ENCODE data around the gene MARCHF6.
"Not testable (repeated sequence)": the region's sequence is repeated elsewhere in the genome, so short reads cannot be mapped to it uniquely, and the experiment has no call there.

The MARCHF6 gene

DNA sequence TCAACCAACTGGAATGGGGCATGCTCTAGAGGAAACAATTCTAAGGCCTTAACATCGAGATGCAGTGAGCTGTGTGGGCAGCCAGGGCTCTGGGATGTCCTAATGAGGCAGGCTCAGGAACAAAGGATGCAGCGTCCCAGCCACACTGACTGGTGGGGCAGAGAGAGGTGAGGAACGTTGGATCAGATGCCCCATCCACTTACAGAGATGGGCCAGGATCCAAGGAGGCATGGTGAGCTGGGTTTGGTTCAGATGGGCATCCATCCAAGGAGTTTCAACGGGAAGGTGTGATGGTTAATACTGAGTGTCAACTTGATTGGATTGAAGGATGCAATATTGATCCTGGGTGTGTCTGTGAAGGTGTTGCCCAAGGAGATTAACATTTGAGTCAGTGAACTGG, 15.5 kb upstream of the MARCHF6 start:
- no peak for FAIRE-seq
- TF ChIP-seq POLR2A (IDR thresholded peaks at IDR 0.05; ENCODE audit: low read depth, low read length) (no peak), POLR2AphosphoS5 (IDR thresholded peaks at IDR 0.05; ENCODE audit: low read depth, low read length) (no peak), TAF1 (IDR thresholded peaks at IDR 0.05; ENCODE audit: borderline replicate concordance, low read depth, low read length) (no peak)
- no peak for DNase-seq (ENCODE audit: insufficient read length)

DNA sequence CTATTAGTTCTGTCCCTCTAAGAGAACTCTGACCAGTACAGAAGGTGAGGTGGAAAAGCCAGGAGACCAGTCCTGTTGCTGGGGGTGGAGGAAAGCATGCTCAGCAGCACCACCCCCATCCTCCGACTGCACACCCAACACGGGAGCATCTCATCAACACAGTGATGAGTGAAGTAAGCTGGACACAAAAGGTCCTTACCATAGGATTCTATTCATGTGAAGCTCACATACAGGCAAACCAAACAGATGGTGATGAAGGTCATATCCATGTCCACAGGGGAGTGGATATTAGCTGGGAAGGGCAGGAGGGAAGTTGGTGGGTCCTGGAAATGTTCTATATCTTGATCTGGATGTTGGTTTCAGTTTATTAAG, 14.8 kb upstream of the MARCHF6 start:
- DNase-seq (ENCODE audit: insufficient read length) (no peak), FAIRE-seq (no peak)
- TF ChIP-seq TAF1 (IDR thresholded peaks at IDR 0.05; ENCODE audit: borderline replicate concordance, low read depth, low read length) = no peak
- TF ChIP-seq POLR2AphosphoS5 (IDR thresholded peaks at IDR 0.05; ENCODE audit: low read depth, low read length) = no peak
- no peak for TF ChIP-seq POLR2A (IDR thresholded peaks at IDR 0.05; ENCODE audit: low read depth, low read length)

DNA sequence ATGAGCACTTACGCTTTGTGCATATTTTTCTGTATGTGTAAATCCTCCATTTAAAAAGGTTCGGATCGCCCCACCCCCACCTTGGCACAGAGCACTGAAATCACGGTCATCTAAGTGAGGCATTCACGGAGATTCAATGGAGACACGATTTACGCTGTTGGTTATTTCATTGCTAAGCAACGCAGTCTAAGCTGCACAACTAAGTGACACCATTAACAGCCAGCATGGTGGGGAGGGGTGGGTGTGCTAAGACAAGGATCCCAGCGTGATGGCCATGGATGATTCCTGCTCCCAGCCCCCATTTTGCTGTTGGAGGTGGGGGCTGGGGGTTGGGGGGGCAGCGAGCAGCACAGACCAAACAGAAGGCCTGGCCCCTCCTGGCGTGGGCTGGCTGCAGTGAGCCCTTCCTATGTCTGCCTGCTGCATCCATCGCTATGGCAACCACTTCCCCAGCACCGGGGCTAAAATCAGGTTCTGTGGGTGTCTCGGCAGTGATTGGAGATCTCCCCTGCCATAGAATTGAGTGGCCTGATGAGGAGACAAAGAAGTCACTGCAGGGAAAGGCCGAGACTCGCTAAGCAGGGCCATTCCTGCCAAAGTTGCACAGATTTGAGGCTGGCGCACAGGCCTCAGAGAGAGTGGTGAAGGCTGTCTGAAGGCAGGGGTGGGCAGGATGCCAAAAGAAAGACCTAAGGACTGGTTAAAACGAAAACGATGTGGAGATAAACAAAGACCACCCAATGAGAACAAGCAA, 14.3 kb upstream of the MARCHF6 start:
- DNase-seq (ENCODE audit: insufficient read length) = no peak
- TF ChIP-seq POLR2AphosphoS5 (IDR thresholded peaks at IDR 0.05; ENCODE audit: low read depth, low read length) (no peak), POLR2A (IDR thresholded peaks at IDR 0.05; ENCODE audit: low read depth, low read length) (no peak)
- no peak for FAIRE-seq

DNA sequence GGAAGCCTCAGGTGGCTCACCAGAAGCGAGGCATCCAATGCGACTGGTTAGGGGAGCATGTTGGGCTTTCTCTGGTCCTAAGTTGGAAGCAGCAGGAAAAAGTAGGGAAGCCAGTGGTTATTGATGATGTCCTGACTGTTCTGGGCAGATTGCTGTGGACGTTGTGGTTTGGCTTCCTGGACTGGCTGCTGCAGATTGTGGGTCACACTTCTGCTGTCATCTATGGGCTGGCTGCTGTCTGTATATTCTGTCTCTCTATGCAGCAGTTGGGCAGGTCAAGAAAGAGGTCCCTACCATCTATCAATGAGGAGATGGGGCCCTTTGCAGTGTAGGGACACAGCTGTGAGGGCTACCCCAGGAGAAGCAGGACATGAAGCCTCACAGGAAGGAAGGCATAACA, 13.5 kb upstream of the MARCHF6 start:
- TF ChIP-seq POLR2A (IDR thresholded peaks at IDR 0.05; ENCODE audit: low read depth, low read length) = no peak
- TF ChIP-seq TAF1 (IDR thresholded peaks at IDR 0.05; ENCODE audit: borderline replicate concordance, low read depth, low read length) = no peak
- DNase-seq (ENCODE audit: insufficient read length) (no peak), FAIRE-seq (no peak)

DNA sequence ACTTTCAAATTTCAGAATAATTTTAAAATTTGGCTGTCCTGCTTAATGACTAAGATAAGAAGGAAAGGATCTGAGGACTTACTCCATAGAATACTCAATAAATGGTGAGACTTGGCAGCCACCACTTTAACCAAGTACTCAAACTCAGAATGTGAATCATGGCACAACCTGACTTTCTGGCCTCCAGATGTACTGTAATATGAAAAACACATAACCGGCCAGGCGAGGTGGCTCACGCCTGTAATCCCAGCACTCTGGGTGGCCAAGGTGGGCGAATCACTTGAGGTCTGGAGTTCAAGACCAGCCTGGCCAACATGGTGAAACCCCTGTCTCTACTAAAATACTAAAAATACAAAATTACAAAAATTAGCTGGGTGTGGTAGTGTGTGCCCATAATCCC, 10.0 kb upstream of the MARCHF6 start:
- DNase-seq (ENCODE audit: insufficient read length) = no peak
- no peak for FAIRE-seq
- no peak for TF ChIP-seq POLR2A (IDR thresholded peaks at IDR 0.05; ENCODE audit: low read depth, low read length)
- no peak for TF ChIP-seq POLR2AphosphoS5 (IDR thresholded peaks at IDR 0.05; ENCODE audit: low read depth, low read length)
- TF ChIP-seq TAF1 (IDR thresholded peaks at IDR 0.05; ENCODE audit: borderline replicate concordance, low read depth, low read length) = no peak

DNA sequence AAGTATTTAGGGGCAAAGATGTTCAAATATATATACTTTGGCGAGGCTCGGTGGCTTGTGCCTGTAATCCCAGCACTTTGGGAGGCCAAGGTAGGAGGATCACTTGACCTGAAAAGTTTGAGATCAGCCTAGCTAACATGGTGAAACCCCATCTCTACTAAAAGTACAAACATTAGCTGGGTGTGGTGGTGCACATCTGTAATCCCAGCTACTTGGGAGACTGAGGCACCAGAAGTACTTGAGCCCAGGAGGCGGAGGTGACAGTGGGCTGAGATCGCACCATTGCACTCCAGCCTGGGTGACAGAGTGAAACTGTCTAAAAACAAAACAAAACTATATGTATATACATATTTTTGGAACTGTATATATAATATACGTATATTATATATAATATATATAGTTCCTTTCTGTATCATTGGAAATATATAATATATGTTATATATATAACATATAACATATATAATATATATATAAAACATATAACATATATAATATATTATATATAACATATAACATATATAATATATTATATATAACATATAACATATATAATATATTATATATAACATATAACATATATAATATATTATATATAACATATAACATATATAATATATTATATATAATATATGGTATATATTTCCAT, 8.9 kb upstream of the MARCHF6 start:
- DNase-seq (ENCODE audit: insufficient read length); FAIRE-seq: not testable (repeated sequence)

DNA sequence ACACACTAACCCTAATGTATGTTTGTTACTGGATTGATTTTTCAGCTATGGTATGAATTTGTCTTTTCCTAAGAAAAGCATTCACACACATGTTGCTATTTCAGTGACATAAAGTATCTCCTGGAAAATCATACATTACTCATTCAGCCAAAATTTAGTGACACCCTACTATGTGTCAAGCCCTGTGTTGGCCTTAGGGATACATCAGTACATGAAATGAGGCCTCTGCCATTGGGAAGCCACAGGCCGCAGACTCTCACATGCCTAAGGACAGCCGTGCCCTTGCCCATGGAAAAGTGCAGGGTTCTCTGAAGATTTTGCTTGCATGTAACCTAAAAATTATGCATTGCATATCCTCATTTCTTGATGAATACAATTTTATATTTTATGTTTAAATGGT, 5.2 kb upstream of the MARCHF6 start:
- FAIRE-seq = no peak
- TF ChIP-seq POLR2AphosphoS5 (IDR thresholded peaks at IDR 0.05; ENCODE audit: low read depth, low read length) = no peak
- no peak for TF ChIP-seq POLR2A (IDR thresholded peaks at IDR 0.05; ENCODE audit: low read depth, low read length)
- TF ChIP-seq TAF1 (IDR thresholded peaks at IDR 0.05; ENCODE audit: borderline replicate concordance, low read depth, low read length) = no peak
- DNase-seq (ENCODE audit: insufficient read length) = no peak

DNA sequence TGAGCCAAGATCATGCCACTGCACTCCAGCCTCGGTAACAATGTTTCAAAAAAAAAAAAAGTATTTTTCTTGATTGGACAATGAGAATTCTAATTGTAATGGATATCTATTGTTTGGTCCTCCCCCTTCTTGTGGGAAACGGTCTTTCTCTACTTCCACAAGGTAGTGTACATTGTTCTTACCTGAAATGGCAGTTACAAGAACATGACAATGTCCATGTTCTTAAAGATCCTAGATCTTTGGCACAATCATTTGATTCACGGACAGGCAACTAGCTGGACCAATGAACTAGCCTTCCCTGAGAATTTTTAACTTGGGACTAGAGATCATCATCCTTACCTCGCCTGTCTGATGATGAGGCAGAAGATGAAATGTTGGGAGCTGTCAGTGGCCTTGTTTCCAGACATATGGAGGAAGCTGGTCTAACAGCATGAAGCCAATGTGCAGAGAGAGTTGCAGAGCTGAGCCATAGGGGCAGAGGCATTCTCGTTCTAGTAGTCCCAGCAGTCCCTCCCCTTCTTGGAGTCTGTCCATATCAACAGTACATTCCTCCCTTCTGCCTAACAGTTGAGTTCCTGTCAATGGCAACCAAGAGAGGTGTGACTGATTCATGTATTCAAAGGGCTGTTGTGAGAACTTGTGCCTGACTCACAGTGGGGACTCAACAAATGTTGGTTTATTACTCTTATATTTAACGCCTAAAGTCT, 2.1 kb upstream of the MARCHF6 start:
- TF ChIP-seq TAF1 (IDR thresholded peaks at IDR 0.05; ENCODE audit: borderline replicate concordance, low read depth, low read length) (no peak), POLR2A (IDR thresholded peaks at IDR 0.05; ENCODE audit: low read depth, low read length) (no peak), POLR2AphosphoS5 (IDR thresholded peaks at IDR 0.05; ENCODE audit: low read depth, low read length) (no peak)
- FAIRE-seq (peak; percentile 70), DNase-seq (ENCODE audit: insufficient read length) (no peak)

DNA sequence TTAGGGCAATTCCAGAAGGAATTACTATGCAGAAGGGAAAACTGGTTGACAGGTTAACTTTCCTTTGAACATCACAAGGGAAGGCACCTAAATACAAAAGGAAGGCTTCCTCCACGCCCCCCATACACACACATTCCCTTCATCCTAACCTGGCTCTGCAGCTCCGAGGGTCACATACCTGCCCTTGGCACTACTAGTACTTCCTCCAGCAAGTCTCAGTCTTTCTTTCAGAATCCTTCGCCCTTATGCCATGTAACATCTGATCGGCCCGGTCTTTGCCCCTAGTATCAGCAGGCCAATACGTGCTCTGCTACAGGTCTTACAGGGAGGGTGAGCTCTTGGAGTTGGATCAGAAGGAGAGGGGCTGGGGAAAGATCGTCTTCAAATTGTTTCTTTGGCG, 1.6 kb upstream of the MARCHF6 start:
- TF ChIP-seq POLR2A (IDR thresholded peaks at IDR 0.05; ENCODE audit: low read depth, low read length) = no peak
- TF ChIP-seq TAF1 (IDR thresholded peaks at IDR 0.05; ENCODE audit: borderline replicate concordance, low read depth, low read length) = no peak
- TF ChIP-seq POLR2AphosphoS5 (IDR thresholded peaks at IDR 0.05; ENCODE audit: low read depth, low read length) = no peak
- FAIRE-seq (peak; percentile 30), DNase-seq (ENCODE audit: insufficient read length) (no peak)

DNA sequence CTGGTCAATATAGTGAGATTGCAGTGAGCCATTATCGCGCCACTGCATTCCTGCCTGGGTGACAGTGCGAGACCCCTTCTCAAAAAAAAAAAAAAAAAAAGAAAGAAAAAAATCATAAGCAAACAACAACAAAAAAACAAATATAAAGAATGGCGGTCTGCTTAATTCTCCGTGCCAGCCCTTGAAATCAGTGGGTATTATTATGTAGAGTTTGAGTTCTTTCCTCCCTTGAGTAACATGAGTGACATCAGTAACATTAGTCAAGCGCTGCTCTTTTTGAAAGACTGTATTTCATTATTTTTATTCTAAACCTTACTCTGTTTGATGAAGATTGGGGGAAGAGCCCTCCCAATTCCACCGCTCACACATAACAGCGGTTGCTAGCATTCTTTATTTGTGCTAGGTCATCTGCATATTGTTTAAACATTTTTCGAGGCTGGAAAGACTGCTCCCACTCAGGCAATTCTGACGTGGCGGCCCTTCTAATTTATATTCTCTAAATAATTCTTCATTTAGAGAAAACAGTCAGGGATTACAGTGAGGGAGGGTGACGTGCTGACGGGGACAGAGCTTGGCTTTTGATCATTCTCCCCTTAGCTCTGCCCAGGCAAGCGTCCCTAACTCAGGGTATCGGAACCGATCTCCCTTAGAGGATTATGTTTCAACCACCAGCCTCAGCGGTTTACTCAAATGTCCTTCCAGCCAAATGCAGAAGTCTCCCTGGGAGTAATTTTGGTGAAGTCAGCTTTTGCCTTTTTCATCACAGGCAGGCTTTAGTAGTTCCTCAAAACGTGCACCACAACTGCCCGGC, 860 bp upstream of the MARCHF6 start:
- TF ChIP-seq TAF1 (IDR thresholded peaks at IDR 0.05; ENCODE audit: borderline replicate concordance, low read depth, low read length) (no peak), POLR2AphosphoS5 (IDR thresholded peaks at IDR 0.05; ENCODE audit: low read depth, low read length) (no peak), POLR2A (IDR thresholded peaks at IDR 0.05; ENCODE audit: low read depth, low read length) (no peak)
- FAIRE-seq (no peak), DNase-seq (ENCODE audit: insufficient read length) (no peak)

DNA sequence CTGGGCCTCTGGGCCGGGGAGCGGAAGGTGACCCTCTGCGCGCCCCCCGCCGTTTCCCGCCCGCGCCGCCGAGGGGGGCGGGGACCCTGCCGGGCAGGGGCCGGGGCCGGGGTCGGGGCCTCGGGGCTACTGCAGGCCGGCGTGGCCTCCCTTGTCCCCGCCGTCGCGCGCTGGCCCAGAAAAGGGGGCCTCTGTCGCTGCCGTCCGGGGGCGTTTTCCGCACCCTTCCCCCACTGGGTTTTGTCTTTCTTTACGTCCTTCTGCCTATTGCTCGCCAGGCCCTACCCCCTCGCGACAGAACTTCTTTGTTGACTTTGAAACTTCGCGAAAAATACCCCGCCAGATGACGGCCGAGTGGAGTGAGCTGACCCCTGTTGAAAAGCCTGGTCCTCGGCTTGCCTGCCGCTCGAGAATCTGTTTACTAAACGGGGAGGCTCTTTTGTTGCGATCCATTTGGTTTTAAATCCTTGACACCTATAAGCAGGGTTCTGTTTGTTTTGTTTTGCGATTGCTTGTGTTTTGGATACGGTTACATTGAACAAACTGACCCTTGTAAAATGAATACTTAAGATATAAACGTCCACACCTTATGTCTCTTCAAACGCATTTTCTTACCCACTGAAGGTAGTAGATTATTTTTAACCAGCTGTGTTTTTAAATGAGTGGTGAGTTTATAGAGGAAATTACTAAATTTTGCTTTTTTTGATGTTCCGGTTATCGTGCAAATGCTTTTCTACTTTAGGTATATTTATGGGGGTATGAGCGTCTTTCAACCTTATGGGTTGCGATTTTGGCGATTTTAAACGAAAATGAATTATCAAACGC, 765 bp downstream of the MARCHF6 start:
- FAIRE-seq = no peak
- no peak for TF ChIP-seq POLR2AphosphoS5 (IDR thresholded peaks at IDR 0.05; ENCODE audit: low read depth, low read length)
- no peak for TF ChIP-seq TAF1 (IDR thresholded peaks at IDR 0.05; ENCODE audit: borderline replicate concordance, low read depth, low read length)
- TF ChIP-seq POLR2A (IDR thresholded peaks at IDR 0.05; ENCODE audit: low read depth, low read length) = no peak
- DNase-seq (ENCODE audit: insufficient read length) = no peak
